HG03558 (cell line): ENCODE results near the gene LGALS7.

Experiments
- ATAC-seq: cut with Tn5 transposase; IDR thresholded peaks from one replicate; pipeline ENCODE4 v1.9.1; 2021; ENCODE audit warnings: moderate number of reproducible peaks; ENCODE audit not compliant: unreplicated experiment; ENCODE audit errors: extremely low read depth

The LGALS7 gene

GRCh38 chr19:38729653-38730469, 43.5 kb downstream of the LGALS7 start:
- ATAC-seq: no peak

GRCh38 chr19:38728752-38729541, 44.4 kb downstream of the LGALS7 start:
- no peak for ATAC-seq

- no peak for ATAC-seq
These were observed 45.3 kb downstream of the LGALS7 start for GRCh38 chr19:38727868-38728660.

GRCh38 chr19:38727306-38727867, 45.9 kb downstream of the LGALS7 start:
- no peak for ATAC-seq

- no peak for ATAC-seq
These were observed 46.5 kb downstream of the LGALS7 start for GRCh38 chr19:38726761-38727301.

GRCh38 chr19:38726284-38726673, 47.0 kb downstream of the LGALS7 start:
- no peak for ATAC-seq

GRCh38 chr19:38725469-38726283, 47.6 kb downstream of the LGALS7 start:
- ATAC-seq: no peak

- ATAC-seq: no peak
These were observed 49.1 kb downstream of the LGALS7 start for GRCh38 chr19:38723990-38724854.

GRCh38 chr19:38723606-38723965, 49.7 kb downstream of the LGALS7 start:
- ATAC-seq: no peak

GRCh38 chr19:38722947-38723605, 50.2 kb downstream of the LGALS7 start:
- ATAC-seq: no peak

- ATAC-seq: no peak
These were observed 51.1 kb downstream of the LGALS7 start for GRCh38 chr19:38721979-38722773.

- ATAC-seq: no peak
These were observed 51.8 kb downstream of the LGALS7 start for GRCh38 chr19:38721496-38721895.
